ENCODE measurements around the gene SRPK3. TPM values are rescaled to one million over a fixed set of nuclear protein-coding genes. Genes with fewer than 3 reads are reported as not detected.

The SRPK3 gene
- total RNA-seq, 4 donors from 2014 or later: 0.12 to 0.47 (median 0.19) TPM; not detected in 1

GRCh38 chrX:153829799-153830639 lies 49.2 kb downstream of the SRPK3 start, which contains the start of gene PDZD4:
PDZD4 (minus strand) TSS chrX:153830544; CDS start chrX:153830298, 246 bp downstream.
- no peak for TF ChIP-seq CTCF (IDR thresholded peaks at IDR 0.05)
- DNase-seq (ENCODE audit: low spot score): no peak
- no peak for ATAC-seq (ENCODE audit: low FRiP score)

GRCh38 chrX:153830640-153831428 lies 50.0 kb downstream of the SRPK3 start:
- DNase-seq (ENCODE audit: low spot score) (no peak), ATAC-seq (ENCODE audit: low FRiP score) (no peak)
- no peak for TF ChIP-seq CTCF (IDR thresholded peaks at IDR 0.05)

GRCh38 chrX:153831429-153832150 lies 50.7 kb downstream of the SRPK3 start:
- ATAC-seq (ENCODE audit: low FRiP score) (no peak), DNase-seq (ENCODE audit: low spot score) (no peak)
- TF ChIP-seq CTCF (IDR thresholded peaks at IDR 0.05): no peak

- no peak for TF ChIP-seq CTCF (IDR thresholded peaks at IDR 0.05)
- DNase-seq (ENCODE audit: low spot score) (no peak), ATAC-seq (ENCODE audit: low FRiP score) (no peak)
Observed at GRCh38 chrX:153832728-153833127, 51.9 kb downstream of the SRPK3 start.

Other genes with a start within 250 kb of the SRPK3 start
- 10 to 100 TPM; 26.0 to 42.6 (median 31.0) TPM for gene CCNQ, start 181.9 kb upstream of the SRPK3 start, total RNA-seq
- gene DUSP9, start 133.8 kb upstream of the SRPK3 start, total RNA-seq: 1 to 10 TPM in 1 of 4 donors, under 1 TPM in 1, not detected in 2; 0.48 to 2.3 TPM
- under 1 TPM in 2 of 4 donors, not detected in 2; 0.46 to 0.60 TPM for gene PNCK, start 107.2 kb upstream of the SRPK3 start, total RNA-seq
- 10 to 100 TPM; 13.5 to 32.4 (median 26.3) TPM for gene SLC6A8, start 93.1 kb upstream of the SRPK3 start, total RNA-seq
- gene BCAP31, start 56.7 kb upstream of the SRPK3 start, total RNA-seq: 100 to 1,000 TPM; 119 to 421 (median 240) TPM
- 10 to 100 TPM; 17.5 to 38.9 (median 23.4) TPM for gene ABCD1, start 56.2 kb upstream of the SRPK3 start, total RNA-seq
- gene PLXNB3, start 16.8 kb upstream of the SRPK3 start, total RNA-seq: 10 to 100 TPM in 2 of 4 donors, 1 to 10 TPM in 2; 3.2 to 13.2 (median 10.2) TPM
- gene IDH3G, start 13.3 kb downstream of the SRPK3 start, total RNA-seq: 100 to 1,000 TPM in 1 of 4 donors, 10 to 100 TPM in 3; 71.9 to 119 (median 89.7) TPM
- gene SSR4, start 13.6 kb downstream of the SRPK3 start, total RNA-seq: 100 to 1,000 TPM; 126 to 249 (median 179) TPM
- 1 to 10 TPM; 1.9 to 2.6 (median 2.2) TPM for gene PDZD4, start 49.5 kb downstream of the SRPK3 start, total RNA-seq
- 1 to 10 TPM in 3 of 4 donors, under 1 TPM in 1; 0.37 to 2.8 (median 1.6) TPM for gene L1CAM, start 105.1 kb downstream of the SRPK3 start, total RNA-seq
- gene AVPR2, start 123.6 kb downstream of the SRPK3 start, total RNA-seq: 10 to 100 TPM in 1 of 4 donors, 1 to 10 TPM in 2, under 1 TPM in 1; 0.74 to 22.7 (median 3.6) TPM
- 10 to 100 TPM; 16.6 to 72.2 (median 36.4) TPM for gene ARHGAP4, start 145.2 kb downstream of the SRPK3 start, total RNA-seq
- gene NAA10, start 154.0 kb downstream of the SRPK3 start, total RNA-seq: 100 to 1,000 TPM in 1 of 4 donors, 10 to 100 TPM in 3; 85.7 to 101 (median 90.7) TPM
- gene RENBP, start 163.6 kb downstream of the SRPK3 start, total RNA-seq: 10 to 100 TPM in 3 of 4 donors, 1 to 10 TPM in 1; 7.8 to 33.0 (median 26.5) TPM
- gene HCFC1, start 190.8 kb downstream of the SRPK3 start, total RNA-seq: 10 to 100 TPM; 21.5 to 41.5 (median 30.8) TPM
- gene TMEM187, start 191.7 kb downstream of the SRPK3 start, total RNA-seq: 1 to 10 TPM; 1.9 to 9.0 (median 4.5) TPM
- gene IRAK1, start 238.9 kb downstream of the SRPK3 start, total RNA-seq: 10 to 100 TPM; 43.1 to 85.3 (median 78.4) TPM